K562 (cell line): ENCODE data around the gene ANGEL2. TPM values are rescaled to one million over a fixed set of nuclear protein-coding genes. Genes with fewer than 3 reads are reported as not detected.

Experiments used
- FOS ChIP-seq: IDR thresholded peaks from 3 replicates; pipeline ENCODE4 v1.6.1; 2011; ENCODE audit not compliant: insufficient read length; ENCODE audit errors: extremely low read depth
- FOXO4 ChIP-seq: fragments of 450-650 bp; formaldehyde crosslinking; IDR thresholded peaks from 2 replicates; pipeline ENCODE4 v1.4.0; 2020; ENCODE audit warnings: mild to moderate bottlenecking, moderate library complexity
- FOXP1 ChIP-seq: sonication (generic); formaldehyde crosslinking; IDR thresholded peaks from 2 replicates; pipeline ENCODE4 v1.8.0; 2022; ENCODE audit warnings: mild to moderate bottlenecking, missing genetic modification reagents
- L3MBTL2 ChIP-seq: fragments of 450-650 bp; IDR thresholded peaks from 2 replicates; pipeline ENCODE4 v1.6.1; 2016; ENCODE audit warnings: mild to moderate bottlenecking, moderate library complexity
- LCOR ChIP-seq: sonication (generic); formaldehyde crosslinking; IDR thresholded peaks from 2 replicates; pipeline ENCODE4 v1.8.0; 2022; ENCODE audit warnings: mild to moderate bottlenecking, missing genetic modification reagents
- NELFE ChIP-seq: IDR thresholded peaks from 2 replicates; pipeline ENCODE4 v1.6.1; 2011; ENCODE audit warnings: mild to moderate bottlenecking; ENCODE audit not compliant: insufficient read depth, insufficient read length
- RAD51 ChIP-seq: fragments of 450-650 bp; IDR thresholded peaks from 2 replicates; pipeline ENCODE4 v1.7.1; 2016; ENCODE audit warnings: low read depth, mild to moderate bottlenecking, borderline replicate concordance
- TCF7 ChIP-seq: sonication (generic); IDR thresholded peaks from 2 replicates; pipeline ENCODE4 v1.6.1; 2016; ENCODE audit warnings: antibody characterized with exemption, borderline replicate concordance
- ZBTB11 ChIP-seq, 3 experiments: fragments of 200-800 bp in 1 of 3; fragments of 250-450 bp in 1 of 3; fragments of 450-650 bp in 1 of 3; sonication (Bioruptor Pico) in 1 of 3; sonication (Bioruptor generic) in 1 of 3; formaldehyde crosslinking in 1 of 3; IDR thresholded peaks; 2 replicates each; pipeline versions ENCODE4 v1.6.1 to v1.8.0; 2016 to 2022; ENCODE audit warnings: mild to moderate bottlenecking in 2 of 3, missing genetic modification characterization in 2 of 3, missing compliant biosample characterization in 1 of 3, moderate library complexity in 1 of 3
- ZBTB43 ChIP-seq: sonication (generic); formaldehyde crosslinking; IDR thresholded peaks from 2 replicates; pipeline ENCODE4 v1.8.0; 2023; ENCODE audit warnings: mild to moderate bottlenecking, missing genetic modification reagents
- ZBTB7A ChIP-seq: IDR thresholded peaks from 2 replicates; pipeline ENCODE4 v1.6.1; 2011; ENCODE audit warnings: low read depth, mild to moderate bottlenecking, low read length, moderate library complexity, borderline replicate concordance; ENCODE audit not compliant: control insufficient read depth
- ZNF239 ChIP-seq: fragments of 250-450 bp; sonication (Bioruptor Pico); IDR thresholded peaks from 2 replicates; pipeline ENCODE4 v1.4.0; 2020; ENCODE audit warnings: mild to moderate bottlenecking
- ZNF644 ChIP-seq: fragments of 200-800 bp; sonication (Bioruptor generic); IDR thresholded peaks from 2 replicates; pipeline ENCODE4 v1.6.1; 2016; ENCODE audit warnings: low read depth, missing genetic modification characterization, missing compliant biosample characterization
- polyA plus RNA-seq, 8 experiments: library from polyadenylated mRNA; depleted of rRNA in 4 of 8; stranded (reverse) in 5 of 8; unstranded in 3 of 8; fragments of >200 nt; fragmentation: Nextera tagmentation in 2 of 8; fragmentation: Illumina TruSeq in 1 of 8; extraction: Ambion mirVana in 2 of 8; extraction: Trizol in 1 of 8; gene quantifications; 2 replicates each; pipeline versions ENCODE4 v1.2.1 to v1.2.3, GENCODE V29; 2011 to 2014; ENCODE audit warnings: inconsistent platforms in 1 of 8, missing spikeins in 1 of 8
- total RNA-seq, 7 experiments: library from RNA; depleted of rRNA in 6 of 7; stranded (reverse); fragments of >200 nt in 6 of 7; fragmentation: Illumina TruSeq in 2 of 7; extraction: Trizol in 2 of 7; gene quantifications; 2 replicates each; pipeline versions ENCODE4 v1.2.1 to v1.2.3, GENCODE V29; 2011 to 2021; ENCODE audit warnings: low replicate concordance in 1 of 7
- TF ChIP-seq, protein P1 (sequence below): fragments of 200-800 bp; sonication (Bioruptor generic); IDR thresholded peaks from 2 replicates; pipeline ENCODE4 v1.6.1; 2016; ENCODE audit warnings: missing genetic modification characterization, missing compliant biosample characterization

The ANGEL2 gene
- total and polyA plus RNA-seq, 9 of the 15 experiments (the other 6 are each of a cell fraction or from before 2014, with no cell fraction given), result 6.8 to 34.6 (median 26.2) TPM

DNA sequence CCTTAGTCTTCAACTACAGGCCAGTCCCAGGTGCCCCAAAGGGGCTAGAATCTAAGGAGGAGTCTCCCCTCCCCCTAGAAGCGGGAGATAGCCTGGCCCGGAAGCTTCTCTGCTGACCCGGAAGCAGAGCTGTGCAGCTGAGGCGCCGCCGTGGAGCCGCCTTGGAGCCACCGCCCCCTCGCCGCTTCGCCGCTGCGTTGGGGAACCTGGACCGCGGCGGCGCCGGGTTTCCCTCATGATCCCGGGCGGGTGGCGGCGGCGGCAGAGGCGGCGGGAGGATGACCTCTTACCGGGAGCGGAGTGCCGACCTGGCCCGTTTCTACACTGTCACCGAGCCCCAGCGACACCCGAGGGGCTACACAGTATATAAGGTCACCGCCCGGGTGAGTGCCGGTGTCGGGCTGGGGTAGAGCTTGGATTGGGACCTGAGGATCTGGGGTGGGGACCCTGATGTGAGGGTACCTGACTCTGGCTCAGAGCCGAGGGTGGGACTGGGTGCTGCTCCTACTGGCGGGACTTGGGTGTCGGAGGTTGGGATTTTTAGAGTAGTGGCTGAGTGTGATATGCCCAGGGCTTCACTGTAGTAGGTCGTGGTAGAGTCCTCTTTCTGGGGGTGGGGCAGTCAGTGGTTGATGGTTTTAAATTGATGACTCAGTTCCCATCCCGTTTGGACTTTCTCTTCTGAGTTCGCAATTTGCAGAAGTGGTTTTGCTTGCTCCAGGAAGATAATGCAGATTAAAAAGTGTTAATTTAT, 35.6 kb upstream of the ANGEL2 start, which contains the start of gene RPS6KC1 (continued):
- 0 out of 2 replicates have a peak, but pooled peaks have one; percentile 48 for TF ChIP-seq ZNF644 (tag)
- TF ChIP-seq NELFE, result no peak
- peak; percentile 39; the same call in 1 of the 2 replicates for TF ChIP-seq ZNF239 (CRISPR knock-in tag)
- peak; percentile 44 for TF ChIP-seq FOS
- peak; percentile 11; the same call in 1 of the 2 replicates for TF ChIP-seq L3MBTL2
- peak; percentile 78; the same call in 1 of the 2 replicates for TF ChIP-seq ZBTB43 (CRISPR knock-in tag)
- no peak for TF ChIP-seq TCF7
- TF ChIP-seq ZBTB7A, result peak; percentile 85
- TF ChIP-seq FOXP1 (CRISPR knock-in tag), result no peak; the same call in 1 of the 2 replicates
- TF ChIP-seq FOXO4 (CRISPR knock-in tag), result no peak; the same call in 1 of the 2 replicates
- TF ChIP-seq ZBTB11 (CRISPR knock-in tag; IDR thresholded peaks at IDR 0.05), result peak in 2 of 3 experiments; percentile 75 to 94; a peak in 4 of 6 replicates
- TF ChIP-seq LCOR (CRISPR knock-in tag), result peak; percentile 61
- TF ChIP-seq RAD51, result 0 out of 2 replicates have a peak, but pooled peaks have one; percentile 8
- TF ChIP-seq, protein P1, sequence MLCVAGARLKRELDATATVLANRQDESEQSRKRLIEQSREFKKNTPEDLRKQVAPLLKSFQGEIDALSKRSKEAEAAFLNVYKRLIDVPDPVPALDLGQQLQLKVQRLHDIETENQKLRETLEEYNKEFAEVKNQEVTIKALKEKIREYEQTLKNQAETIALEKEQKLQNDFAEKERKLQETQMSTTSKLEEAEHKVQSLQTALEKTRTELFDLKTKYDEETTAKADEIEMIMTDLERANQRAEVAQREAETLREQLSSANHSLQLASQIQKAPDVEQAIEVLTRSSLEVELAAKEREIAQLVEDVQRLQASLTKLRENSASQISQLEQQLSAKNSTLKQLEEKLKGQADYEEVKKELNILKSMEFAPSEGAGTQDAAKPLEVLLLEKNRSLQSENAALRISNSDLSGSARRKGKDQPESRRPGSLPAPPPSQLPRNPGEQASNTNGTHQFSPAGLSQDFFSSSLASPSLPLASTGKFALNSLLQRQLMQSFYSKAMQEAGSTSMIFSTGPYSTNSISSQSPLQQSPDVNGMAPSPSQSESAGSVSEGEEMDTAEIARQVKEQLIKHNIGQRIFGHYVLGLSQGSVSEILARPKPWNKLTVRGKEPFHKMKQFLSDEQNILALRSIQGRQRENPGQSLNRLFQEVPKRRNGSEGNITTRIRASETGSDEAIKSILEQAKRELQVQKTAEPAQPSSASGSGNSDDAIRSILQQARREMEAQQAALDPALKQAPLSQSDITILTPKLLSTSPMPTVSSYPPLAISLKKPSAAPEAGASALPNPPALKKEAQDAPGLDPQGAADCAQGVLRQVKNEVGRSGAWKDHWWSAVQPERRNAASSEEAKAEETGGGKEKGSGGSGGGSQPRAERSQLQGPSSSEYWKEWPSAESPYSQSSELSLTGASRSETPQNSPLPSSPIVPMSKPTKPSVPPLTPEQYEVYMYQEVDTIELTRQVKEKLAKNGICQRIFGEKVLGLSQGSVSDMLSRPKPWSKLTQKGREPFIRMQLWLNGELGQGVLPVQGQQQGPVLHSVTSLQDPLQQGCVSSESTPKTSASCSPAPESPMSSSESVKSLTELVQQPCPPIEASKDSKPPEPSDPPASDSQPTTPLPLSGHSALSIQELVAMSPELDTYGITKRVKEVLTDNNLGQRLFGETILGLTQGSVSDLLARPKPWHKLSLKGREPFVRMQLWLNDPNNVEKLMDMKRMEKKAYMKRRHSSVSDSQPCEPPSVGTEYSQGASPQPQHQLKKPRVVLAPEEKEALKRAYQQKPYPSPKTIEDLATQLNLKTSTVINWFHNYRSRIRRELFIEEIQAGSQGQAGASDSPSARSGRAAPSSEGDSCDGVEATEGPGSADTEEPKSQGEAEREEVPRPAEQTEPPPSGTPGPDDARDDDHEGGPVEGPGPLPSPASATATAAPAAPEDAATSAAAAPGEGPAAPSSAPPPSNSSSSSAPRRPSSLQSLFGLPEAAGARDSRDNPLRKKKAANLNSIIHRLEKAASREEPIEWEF (CRISPR knock-in tag), result no peak; the same call in 1 of the 2 replicates
